Ectodermal cell (in vitro differentiated cells): ENCODE measurements around the gene PIGV.
"Not testable (repeated sequence)": the region's sequence is repeated elsewhere in the genome, so short reads cannot be mapped to it uniquely, and the experiment has no call there.

Source experiments
- H3K27ac ChIP-seq: 2 replicates; pipeline ENCODE4 v1.7.0; 2013; ENCODE audit warnings: mild to moderate bottlenecking, low read depth, low read length; ENCODE audit not compliant: insufficient read depth, poor library complexity, severe bottlenecking
- H3K27me3 ChIP-seq: 2 replicates; pipeline ENCODE4 v1.7.0; 2013; ENCODE audit warnings: mild to moderate bottlenecking, low read length; ENCODE audit not compliant: insufficient read depth, control insufficient read depth, poor library complexity, severe bottlenecking
- H3K36me3 ChIP-seq: one replicate; pipeline ENCODE4 v1.7.0; 2013; ENCODE audit warnings: low read length; ENCODE audit not compliant: control insufficient read depth, insufficient read depth
- H3K4me1 ChIP-seq: one replicate; pipeline ENCODE4 v1.7.0; 2013; ENCODE audit warnings: low read length; ENCODE audit not compliant: control insufficient read depth, insufficient read depth
- H3K4me3 ChIP-seq: 2 replicates; pipeline ENCODE4 v1.7.0; 2013; ENCODE audit warnings: low read depth, low read length, control low read depth; ENCODE audit not compliant: insufficient read depth
- H3K9me3 ChIP-seq: 2 replicates; pipeline ENCODE4 v1.7.0; 2013; ENCODE audit warnings: mild to moderate bottlenecking, low read length, moderate library complexity; ENCODE audit not compliant: control insufficient read depth
- WGBS, 2 experiments: methylation state at CpG; one replicate each; pipeline ENCODE4 v1.1.7; 2013; ENCODE audit warnings: missing lambda C conversion rate in 2 of 2; 5-methylcytosine and 5-hydroxymethylcytosine counted together

PIGV gene

DNA sequence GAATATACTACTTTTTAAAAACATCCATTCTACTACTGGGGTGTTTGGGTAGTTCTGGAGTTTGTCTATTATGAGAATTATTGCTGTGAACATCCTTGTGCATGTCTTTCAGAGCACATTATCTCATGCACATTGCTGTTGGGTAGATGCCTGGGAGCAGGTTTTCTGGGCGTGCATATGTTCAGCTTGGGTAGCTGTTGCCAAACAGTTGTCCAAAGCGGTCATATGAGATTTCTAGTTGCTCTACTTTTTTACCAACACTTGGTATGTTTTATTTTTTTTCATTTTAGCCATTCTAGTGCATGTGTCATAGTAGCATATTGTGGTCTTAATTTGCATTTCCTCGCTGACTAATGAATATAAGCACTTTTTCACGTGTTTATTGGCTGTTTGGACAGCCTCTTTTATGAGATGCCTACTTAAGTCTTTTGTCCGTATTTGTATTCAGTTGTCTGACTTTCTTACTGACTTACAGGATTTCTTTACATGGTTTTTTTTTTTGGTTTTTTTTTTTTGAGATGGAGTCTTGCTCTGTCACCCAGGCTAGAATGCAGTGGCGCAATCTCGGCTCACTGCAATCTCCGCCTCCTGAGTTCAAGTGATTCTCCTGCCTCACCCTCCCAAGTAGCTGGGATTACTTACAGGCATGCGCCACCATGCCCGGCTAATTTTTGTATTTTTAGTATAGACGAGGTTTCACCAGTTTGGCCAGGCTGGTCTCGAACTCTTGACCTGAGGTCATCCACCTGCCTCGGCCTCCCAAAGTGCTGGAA is 56.9 kb downstream of the PIGV start:
- H3K9me3 ChIP-seq, result no peaks in the 10 kb centered on the region
- peaks cover 26% of the 10 kb centered on the region for H3K36me3 ChIP-seq
- H3K27me3 ChIP-seq, result no peaks in the 10 kb centered on the region
- no peak overlapping the region for H3K4me3 ChIP-seq
- WGBS, 2 experiments, result 92 to 95% methylated on average over 13 of the region's 13 CpGs
- H3K4me1 ChIP-seq, result no peaks in the 10 kb centered on the region
- no peak overlapping the region for H3K27ac ChIP-seq

DNA sequence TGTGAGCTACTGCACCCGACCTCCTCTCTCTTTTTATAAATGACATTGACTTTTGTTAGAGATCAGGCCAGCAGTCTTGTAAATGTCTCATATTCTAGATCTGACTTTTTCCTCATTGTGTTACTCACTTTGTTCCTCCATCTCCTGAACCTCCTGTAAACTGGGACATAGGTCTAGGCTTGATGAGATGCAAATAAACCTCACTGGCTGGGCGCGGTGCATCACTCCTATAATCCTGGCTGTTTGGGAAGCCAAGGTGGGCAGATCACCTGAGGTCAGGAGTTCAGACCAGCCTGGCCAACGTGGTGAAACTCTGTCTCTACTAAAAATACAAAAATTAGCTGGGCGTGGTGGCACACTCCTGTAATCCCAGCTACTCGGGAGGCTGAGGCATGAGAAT is 60.1 kb downstream of the PIGV start:
- H3K4me1 ChIP-seq, H3K27me3 ChIP-seq, H3K27ac ChIP-seq, H3K4me3 ChIP-seq, H3K9me3 ChIP-seq: not testable (repeated sequence)
- WGBS, 2 experiments, result 91% methylated on average over 6 of the region's 6 CpGs
- peaks cover 32% of the 10 kb centered on the region for H3K36me3 ChIP-seq
